SH-SY5Y (cell line): ENCODE measurements around the gene ZNF638.

Experiments
- GATA2 ChIP-seq: IDR thresholded peaks from 2 replicates; pipeline ENCODE4 v1.6.1; 2011; ENCODE audit warnings: mild to moderate bottlenecking, low read depth, low read length
- GATA3 ChIP-seq: IDR thresholded peaks from 2 replicates; pipeline ENCODE4 v1.6.1; 2011; ENCODE audit warnings: low read depth, mild to moderate bottlenecking, low read length, moderate library complexity

The ZNF638 gene

GRCh38 chr2:71331581-71332434 lies at the start of gene ZNF638:
TSS of gene ZNF638 (plus strand) at chr2:71331782. CDS start at chr2:71348955, 17,173 bp downstream.
- TF ChIP-seq GATA3 (no peak), GATA2 (no peak)

GRCh38 chr2:71281950-71282349 lies 49.6 kb upstream of the ZNF638 start:
- TF ChIP-seq GATA2 (no peak), GATA3 (no peak)

GRCh38 chr2:71282493-71282892 lies 49.1 kb upstream of the ZNF638 start:
- TF ChIP-seq GATA2 (no peak), GATA3 (no peak)

- no peak for TF ChIP-seq GATA3
- TF ChIP-seq GATA2: no peak
Measured at GRCh38 chr2:71283131-71283530, 48.5 kb upstream of the ZNF638 start.

GRCh38 chr2:71285706-71286105 lies 45.9 kb upstream of the ZNF638 start:
- TF ChIP-seq GATA2: no peak
- TF ChIP-seq GATA3: no peak

- TF ChIP-seq GATA3 (no peak), GATA2 (no peak)
Measured at GRCh38 chr2:71291398-71291797, 40.2 kb upstream of the ZNF638 start.

GRCh38 chr2:71292159-71292558 lies 39.4 kb upstream of the ZNF638 start:
- TF ChIP-seq GATA2 (no peak), GATA3 (no peak)

- TF ChIP-seq GATA2 (no peak), GATA3 (no peak)
Measured at GRCh38 chr2:71298914-71299313, 32.7 kb upstream of the ZNF638 start.

- TF ChIP-seq GATA3: no peak
- TF ChIP-seq GATA2: no peak
Measured at GRCh38 chr2:71299507-71299906, 32.1 kb upstream of the ZNF638 start.

GRCh38 chr2:71303849-71304248 lies 27.7 kb upstream of the ZNF638 start:
- TF ChIP-seq GATA3 (no peak), GATA2 (no peak)

GRCh38 chr2:71306762-71307161 lies 24.8 kb upstream of the ZNF638 start:
- TF ChIP-seq GATA2 (no peak), GATA3 (no peak)

- TF ChIP-seq GATA3 (no peak), GATA2 (no peak)
Measured at GRCh38 chr2:71313016-71313766, 18.4 kb upstream of the ZNF638 start.

GRCh38 chr2:71317060-71317459 lies 14.5 kb upstream of the ZNF638 start:
- TF ChIP-seq GATA2 (no peak), GATA3 (no peak)

- TF ChIP-seq GATA3 (no peak), GATA2 (no peak)
Measured at GRCh38 chr2:71323386-71323785, 8.2 kb upstream of the ZNF638 start.

GRCh38 chr2:71326968-71327367 lies 4.6 kb upstream of the ZNF638 start:
- no peak for TF ChIP-seq GATA3
- no peak for TF ChIP-seq GATA2
